Measurements from ENCODE around the gene FARP2. TPM values are rescaled to one million over a fixed set of nuclear protein-coding genes. Genes with fewer than 3 reads are reported as not detected.

FARP2 gene
- total and polyA plus RNA-seq, 2 of the 13 experiments (the other 11 are each of a cell fraction or from before 2014, with no cell fraction given) = 28.0 to 45.4 TPM

- peak; percentile 37; the same call in 1 of the 2 replicates for TF ChIP-seq ZNF318 (CRISPR knock-in tag; IDR thresholded peaks at IDR 0.05)
- peak; percentile 78; the same call in 1 of the 2 replicates for TF ChIP-seq ZNF274 (CRISPR knock-in tag; IDR thresholded peaks at IDR 0.05)
- no peak for TF ChIP-seq TCF7L2 (IDR thresholded peaks at IDR 0.05; ENCODE audit: low read depth, low read length)
- no peak for TF ChIP-seq RNF2 (conservative IDR thresholded peaks at IDR 0.05; ENCODE audit: low read depth)
- no peak for TF ChIP-seq HNRNPUL1 (IDR thresholded peaks at IDR 0.05; ENCODE audit: low read depth, low read length)
- TF ChIP-seq ONECUT2 (CRISPR knock-in tag; IDR thresholded peaks at IDR 0.05) = peak; percentile 63; the same call in 1 of the 2 replicates
- TF ChIP-seq HOXD1 (CRISPR knock-in tag; IDR thresholded peaks at IDR 0.05) = peak; percentile 47; the same call in 1 of the 2 replicates
- peak; percentile 68; the same call in 1 of the 2 replicates for TF ChIP-seq EED (CRISPR knock-in tag; IDR thresholded peaks at IDR 0.05)
- no peak; a peak in 2 of 4 replicates for TF ChIP-seq KLF16 (CRISPR knock-in tag; IDR thresholded peaks at IDR 0.05)
- TF ChIP-seq JDP2 (CRISPR knock-in tag; IDR thresholded peaks at IDR 0.05; ENCODE audit: borderline replicate concordance) = no peak
- peak; percentile 39; the same call in 1 of the 2 replicates for TF ChIP-seq ARHGAP35 (CRISPR knock-in tag; IDR thresholded peaks at IDR 0.05; ENCODE audit: borderline replicate concordance)
- no peak; the same call in 1 of the 2 replicates for TF ChIP-seq KLF11 (CRISPR knock-in tag; IDR thresholded peaks at IDR 0.05)
- TF ChIP-seq CEBPZ (IDR thresholded peaks at IDR 0.05; ENCODE audit: low read length) = no peak
- peak; percentile 40; the same call in 1 of the 2 replicates for TF ChIP-seq FOXJ3 (CRISPR knock-in tag; IDR thresholded peaks at IDR 0.05; ENCODE audit: borderline replicate concordance)
- no peak for TF ChIP-seq TCF7 (IDR thresholded peaks at IDR 0.05; ENCODE audit: low read depth)
- TF ChIP-seq SRSF1 (optimal IDR thresholded peaks at IDR 0.05; ENCODE audit: low read depth, low read length) = peak; percentile 29
- peak; percentile 83 for TF ChIP-seq IKZF4 (CRISPR knock-in tag; IDR thresholded peaks at IDR 0.05; ENCODE audit: borderline replicate concordance, low read depth, not compliant biosample characterization)
- no peak for TF ChIP-seq ZNF24 (IDR thresholded peaks at IDR 0.05)
These were observed 40.0 kb upstream of the FARP2 start, which contains the start of gene SEPTIN2 (continued) for GRCh38 chr2:241315879-241316631.

All from HepG2 (cell line).